ENCODE data around the gene MSLN. TPM values are rescaled to one million over a fixed set of nuclear protein-coding genes. Genes with fewer than 3 reads are reported as not detected.
A peak's percentile ranks its signal among the peaks of the same experiment; 100 is the strongest.
"Not testable (repeated sequence)": the region's sequence is repeated elsewhere in the genome, so short reads cannot be mapped to it uniquely, and the experiment has no call there.

MSLN gene
- total RNA-seq, 1 donor from 2014 or later = 1.0 TPM

DNA sequence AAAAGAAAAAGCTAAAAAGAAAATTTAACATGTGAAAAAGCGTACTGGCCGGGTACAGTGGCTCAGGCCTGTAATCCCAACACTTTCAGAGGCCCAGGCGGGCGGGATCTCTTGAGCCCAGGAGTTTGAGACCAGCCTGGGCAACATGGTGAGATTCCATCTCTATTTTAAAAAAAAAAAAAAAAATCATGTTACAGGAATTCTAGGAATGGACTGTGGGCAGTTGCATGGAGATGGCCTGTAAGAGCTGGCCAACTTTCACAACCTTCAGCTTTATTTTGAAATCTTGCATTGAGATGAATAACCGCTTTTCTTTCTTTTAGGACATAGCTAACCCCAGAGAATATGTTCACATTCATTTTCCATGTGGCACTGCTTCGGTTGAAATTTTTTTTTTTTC lies 11.5 kb upstream of the MSLN start:
- DNase-seq (no peak), ATAC-seq (ENCODE audit: poor library complexity) (no peak)
- intact Hi-C loops (cut with DNase I) = no loop called here

DNA sequence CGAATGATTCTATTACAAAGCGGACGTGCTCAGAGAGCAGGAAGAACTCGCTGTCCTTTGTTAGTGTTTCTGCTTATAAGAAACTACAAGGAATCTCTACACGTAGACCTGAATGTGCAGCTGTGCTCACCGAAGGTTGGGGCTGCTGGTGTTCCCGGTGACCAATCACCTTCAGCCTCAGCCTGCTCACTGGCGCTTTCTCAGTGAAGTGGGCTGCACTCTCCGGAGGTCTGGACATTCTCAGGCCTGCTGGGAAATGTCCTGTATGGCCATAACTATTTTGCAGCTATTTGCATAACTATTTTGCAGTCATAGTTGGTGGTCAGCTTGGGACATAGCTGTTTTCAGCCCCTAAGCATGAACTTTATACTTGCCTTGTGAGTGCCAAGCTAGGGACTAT lies 10.0 kb upstream of the MSLN start:
- intact Hi-C loops (cut with DNase I) = no loop called here
- DNase-seq (no peak), ATAC-seq (ENCODE audit: poor library complexity) (no peak)

DNA sequence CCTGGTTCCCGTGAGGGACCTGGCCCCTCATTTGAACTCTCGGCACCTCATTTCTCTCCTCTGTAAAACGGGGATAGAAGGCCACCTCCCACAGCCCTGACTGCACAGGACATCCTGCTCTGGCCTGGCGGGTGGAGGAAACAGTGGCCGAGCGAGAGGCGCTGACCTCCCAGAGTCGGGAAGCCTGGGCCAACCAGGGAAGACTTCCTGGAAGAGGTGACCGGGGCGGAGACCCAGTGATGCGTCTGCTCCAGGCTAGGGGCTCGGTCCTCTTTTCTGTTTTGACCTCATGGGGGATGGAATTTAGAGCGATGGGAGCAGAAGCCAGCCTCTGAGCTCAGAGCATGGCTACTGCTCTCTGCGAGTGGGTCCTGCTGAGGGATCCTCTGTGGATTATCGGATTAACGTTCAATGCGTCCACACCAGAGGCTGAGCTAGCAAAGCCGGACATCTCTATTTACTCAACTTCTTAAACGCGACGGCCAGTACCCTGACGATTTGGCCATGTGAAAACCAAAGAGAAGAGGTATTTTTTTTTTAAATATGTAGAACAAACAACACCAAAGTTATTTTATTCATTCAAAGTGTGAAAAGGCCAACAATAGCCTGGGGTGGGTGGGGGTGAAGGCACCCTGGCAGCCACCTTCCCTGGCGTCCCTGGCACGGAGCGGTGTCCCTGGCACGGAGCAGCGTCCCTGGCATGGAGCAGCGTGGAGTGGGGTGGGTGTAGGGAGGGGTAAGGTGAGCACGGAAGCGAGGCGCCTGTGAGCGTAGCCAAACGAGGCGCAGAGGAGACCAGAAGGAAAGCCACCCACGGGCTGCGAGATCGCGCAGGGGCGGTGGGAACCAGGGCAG lies 9.2 kb upstream of the MSLN start:
- intact Hi-C loops (cut with DNase I) = no loop called here
- DNase-seq (no peak), ATAC-seq (ENCODE audit: poor library complexity) (peak; percentile 79)

DNA sequence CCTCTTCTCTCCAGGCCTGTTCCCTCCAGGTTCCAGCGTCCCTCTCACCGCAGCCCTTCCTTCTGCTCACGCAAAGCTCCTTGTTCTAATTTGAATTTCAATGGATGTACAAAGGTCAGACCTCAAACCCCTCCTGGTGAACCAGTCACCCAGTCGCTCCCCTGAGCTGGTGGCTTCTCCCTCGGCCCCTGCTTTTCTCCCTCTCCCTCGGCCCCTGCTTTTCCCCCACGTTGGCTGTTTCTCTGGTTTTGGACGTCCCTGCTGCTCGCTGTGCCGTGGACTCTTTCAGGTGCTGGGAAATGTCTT lies 8.6 kb upstream of the MSLN start:
- ATAC-seq (ENCODE audit: poor library complexity) (no peak), DNase-seq (no peak)
- intact Hi-C loops (cut with DNase I) = no loop called here

DNA sequence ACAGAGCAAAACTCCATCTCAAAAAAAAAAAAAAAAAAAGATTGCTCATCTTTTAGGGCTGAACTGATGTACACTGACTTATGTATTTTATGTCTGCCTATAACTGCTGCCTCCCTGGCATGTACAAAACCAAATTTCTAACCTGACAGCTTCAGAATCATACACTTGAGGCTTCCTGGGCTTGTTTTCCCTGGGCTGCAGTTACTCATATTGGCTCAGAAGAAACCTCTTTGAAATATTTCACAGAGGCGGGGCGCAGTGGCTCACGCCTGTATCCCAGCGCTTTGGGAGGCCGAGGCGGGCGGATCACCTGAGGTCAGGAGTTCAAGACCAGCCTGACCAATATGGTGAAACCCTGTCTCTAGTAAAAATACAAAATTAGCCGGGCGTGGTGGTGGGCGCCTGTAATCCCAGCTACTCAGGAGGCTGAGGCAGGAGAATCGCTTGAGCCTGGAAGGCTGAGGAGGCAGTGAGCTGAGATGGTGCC lies 6.4 kb upstream of the MSLN start:
- intact Hi-C loops (cut with DNase I); DNase-seq; ATAC-seq (ENCODE audit: poor library complexity): not testable (repeated sequence)

DNA sequence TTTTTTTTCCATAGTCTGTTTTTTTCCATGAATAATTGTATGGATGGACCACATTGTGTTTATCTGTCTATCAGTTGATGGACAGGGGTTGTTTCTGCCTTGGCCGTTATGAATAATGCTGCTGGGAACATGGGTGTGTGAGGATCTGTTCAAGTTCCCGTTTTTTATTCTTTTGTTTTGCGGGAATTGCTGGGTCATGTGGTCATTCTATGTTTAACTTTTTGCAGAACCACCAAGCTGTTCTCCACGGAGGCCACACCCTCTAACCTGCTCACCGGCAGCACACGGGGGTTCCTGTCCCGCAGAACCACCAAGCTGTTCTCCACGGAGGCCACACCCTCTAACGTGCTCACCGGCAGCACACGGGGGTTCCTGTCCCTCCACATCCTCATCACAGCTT lies 5.9 kb upstream of the MSLN start:
- intact Hi-C loops (cut with DNase I) = no loop called here
- no peak for DNase-seq
- ATAC-seq (ENCODE audit: poor library complexity) = peak; percentile 36

DNA sequence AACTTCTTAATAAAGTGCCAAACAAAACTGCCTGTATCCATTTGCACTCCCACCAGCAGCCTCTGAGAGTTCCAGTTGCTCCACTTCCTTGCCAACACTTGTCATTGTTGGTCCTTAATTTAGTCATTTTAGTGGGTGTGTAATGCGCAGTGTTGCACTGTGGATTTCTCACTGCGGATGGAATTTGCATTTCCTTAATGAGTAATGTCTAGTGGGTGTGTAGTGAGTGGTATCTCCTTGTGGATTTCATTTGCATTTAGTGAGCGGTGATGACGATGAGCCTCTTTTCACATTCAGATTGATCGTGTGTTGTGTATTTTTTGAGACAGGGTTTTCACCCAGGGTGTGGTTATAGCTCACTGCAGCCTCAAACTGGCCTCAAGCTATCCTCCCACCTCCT lies 4.1 kb upstream of the MSLN start:
- intact Hi-C loops (cut with DNase I) = no loop called here
- ATAC-seq (ENCODE audit: poor library complexity) (no peak), DNase-seq (no peak)

DNA sequence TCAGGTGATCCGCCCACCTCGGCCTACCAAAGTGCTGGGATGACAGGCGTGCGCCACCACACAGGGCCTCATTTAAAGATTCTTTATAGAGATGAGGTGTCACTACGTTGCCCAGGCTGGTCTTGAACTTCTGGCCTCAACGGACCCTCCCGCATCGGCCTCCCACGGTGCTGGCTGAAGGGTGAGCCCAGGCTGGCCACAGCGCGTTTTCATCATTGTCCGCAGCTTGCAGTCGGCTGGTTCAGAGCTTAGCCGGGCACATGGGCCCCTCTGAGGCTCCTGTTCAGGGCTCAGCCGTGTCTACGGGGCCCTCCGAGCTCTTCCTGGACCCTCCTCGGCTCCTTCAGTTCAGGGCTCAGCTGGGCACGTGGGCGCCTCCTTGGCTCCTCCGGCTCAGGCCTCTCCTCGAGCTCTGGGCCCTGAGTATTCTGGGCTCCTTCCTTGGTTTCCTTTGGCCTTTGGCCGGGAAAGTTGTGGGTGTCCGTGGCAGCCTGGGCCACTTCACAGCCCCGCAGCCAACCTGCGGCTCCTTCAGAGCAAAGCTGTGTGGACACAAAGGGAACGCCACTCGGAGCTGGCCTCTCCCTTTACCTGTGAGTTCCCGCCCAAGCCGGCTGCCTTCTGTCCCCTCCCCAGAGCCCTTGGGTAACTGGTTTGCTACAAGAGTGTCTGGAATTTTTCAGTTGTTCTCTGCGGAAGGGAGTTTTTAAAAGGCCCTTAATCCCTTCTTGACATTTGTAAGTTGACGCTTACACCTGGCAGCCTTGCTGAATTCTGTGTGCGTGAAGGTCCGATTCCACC lies 1.2 kb upstream of the MSLN start:
- DNase-seq (no peak), ATAC-seq (ENCODE audit: poor library complexity) (no peak)
- intact Hi-C loops (cut with DNase I) = no loop called here

DNA sequence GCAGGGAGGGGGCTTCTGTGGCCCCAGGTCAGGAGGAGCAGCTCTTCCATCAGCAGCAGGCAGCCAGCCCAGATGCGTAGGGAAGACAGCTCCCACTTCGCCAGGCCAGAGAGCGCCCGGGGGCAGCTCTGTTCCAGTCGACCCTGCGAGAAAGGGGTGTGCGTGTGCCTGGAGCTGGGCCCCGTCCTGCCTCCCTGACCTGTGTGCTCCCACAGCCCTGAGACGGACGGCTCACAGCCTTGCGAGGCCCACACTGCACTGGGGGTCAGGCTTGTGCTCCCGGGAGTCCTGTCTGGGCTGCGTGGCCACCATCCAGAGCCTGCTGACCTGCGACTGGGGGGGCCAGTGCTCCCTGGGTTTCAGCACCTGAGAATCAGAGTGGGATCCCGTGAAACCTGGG lies 469 bp upstream of the MSLN start:
- DNase-seq (no peak), ATAC-seq (ENCODE audit: poor library complexity) (no peak)
- intact Hi-C loops (cut with DNase I) = no loop called here

DNA sequence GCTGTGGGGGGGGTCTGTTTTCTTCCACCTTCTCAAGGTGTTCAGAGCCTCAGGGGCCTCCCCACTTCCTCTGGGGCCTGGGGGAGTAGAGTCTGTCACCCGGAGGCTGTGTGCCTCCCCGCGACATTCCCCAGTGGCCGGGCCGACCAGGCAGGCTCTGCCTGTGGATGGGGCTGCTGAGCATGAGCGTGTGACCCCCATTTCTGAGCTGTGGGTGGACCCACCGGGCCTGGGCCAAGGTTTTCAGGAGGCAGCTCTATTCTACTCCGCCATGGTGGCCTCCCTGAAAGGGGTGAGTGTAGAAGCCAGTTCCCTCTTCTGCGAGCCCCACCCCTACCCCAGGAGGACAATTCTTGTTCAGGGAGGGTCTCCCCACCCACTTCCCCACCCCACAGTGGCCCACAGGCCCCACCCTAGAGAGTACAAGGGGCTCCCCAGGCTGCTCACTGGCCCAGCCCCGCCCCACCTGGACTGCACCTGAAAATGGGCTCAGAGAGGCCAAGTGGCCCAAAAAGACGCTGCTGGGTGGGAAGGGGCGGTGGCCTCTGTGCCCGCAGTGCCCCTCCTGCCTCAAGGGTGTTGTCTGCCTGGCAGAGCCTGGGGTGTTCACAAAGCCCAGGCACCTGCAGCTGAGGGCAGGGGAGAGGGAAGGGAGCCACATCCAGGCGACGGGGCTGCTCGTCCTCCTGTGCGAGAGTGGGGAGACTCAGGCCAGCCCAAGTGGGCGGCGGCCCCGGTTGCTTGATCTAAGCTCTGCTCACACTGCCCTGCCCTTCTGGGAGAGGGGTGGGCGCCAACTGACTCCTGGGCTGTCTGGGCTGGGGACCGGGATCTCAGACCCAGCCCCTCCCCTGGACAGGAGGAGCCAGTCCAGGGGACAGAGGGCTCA lies 1.3 kb downstream of the MSLN start:
- no peak for ATAC-seq (ENCODE audit: poor library complexity)
- no peak for DNase-seq
- intact Hi-C loops (cut with DNase I) = no loop called here

DNA sequence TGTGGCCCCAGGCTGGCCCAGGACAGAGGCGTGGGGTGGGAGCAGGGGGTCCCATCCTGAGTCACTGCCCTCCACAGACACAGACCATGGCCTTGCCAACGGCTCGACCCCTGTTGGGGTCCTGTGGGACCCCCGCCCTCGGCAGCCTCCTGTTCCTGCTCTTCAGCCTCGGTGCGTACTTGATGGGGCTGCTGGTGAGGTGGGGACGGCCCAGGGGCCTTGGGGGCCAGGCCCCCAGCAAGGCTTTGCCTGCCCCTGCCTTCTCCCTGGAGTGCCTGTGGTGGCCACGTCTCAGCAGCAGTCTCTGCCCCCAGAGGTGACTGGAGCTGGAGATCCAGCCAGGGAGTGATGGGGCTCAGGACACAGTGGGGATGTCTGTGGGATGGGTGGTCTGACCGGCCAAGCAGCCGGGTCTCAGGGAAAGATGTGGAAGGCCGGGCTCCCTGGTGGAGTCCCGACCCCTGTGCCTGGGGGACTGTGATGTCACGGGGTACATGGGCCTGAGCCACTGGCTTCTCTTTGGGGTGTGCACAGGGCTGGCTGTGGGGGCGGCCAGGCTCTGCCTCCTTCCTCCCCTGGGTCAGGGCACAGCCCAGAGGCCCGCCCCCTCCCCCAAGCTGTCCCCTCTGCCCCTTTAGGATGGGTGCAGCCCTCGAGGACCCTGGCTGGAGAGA lies 2.2 kb downstream of the MSLN start:
- intact Hi-C loops (cut with DNase I) = no loop called here
- DNase-seq (no peak), ATAC-seq (ENCODE audit: poor library complexity) (no peak)

DNA sequence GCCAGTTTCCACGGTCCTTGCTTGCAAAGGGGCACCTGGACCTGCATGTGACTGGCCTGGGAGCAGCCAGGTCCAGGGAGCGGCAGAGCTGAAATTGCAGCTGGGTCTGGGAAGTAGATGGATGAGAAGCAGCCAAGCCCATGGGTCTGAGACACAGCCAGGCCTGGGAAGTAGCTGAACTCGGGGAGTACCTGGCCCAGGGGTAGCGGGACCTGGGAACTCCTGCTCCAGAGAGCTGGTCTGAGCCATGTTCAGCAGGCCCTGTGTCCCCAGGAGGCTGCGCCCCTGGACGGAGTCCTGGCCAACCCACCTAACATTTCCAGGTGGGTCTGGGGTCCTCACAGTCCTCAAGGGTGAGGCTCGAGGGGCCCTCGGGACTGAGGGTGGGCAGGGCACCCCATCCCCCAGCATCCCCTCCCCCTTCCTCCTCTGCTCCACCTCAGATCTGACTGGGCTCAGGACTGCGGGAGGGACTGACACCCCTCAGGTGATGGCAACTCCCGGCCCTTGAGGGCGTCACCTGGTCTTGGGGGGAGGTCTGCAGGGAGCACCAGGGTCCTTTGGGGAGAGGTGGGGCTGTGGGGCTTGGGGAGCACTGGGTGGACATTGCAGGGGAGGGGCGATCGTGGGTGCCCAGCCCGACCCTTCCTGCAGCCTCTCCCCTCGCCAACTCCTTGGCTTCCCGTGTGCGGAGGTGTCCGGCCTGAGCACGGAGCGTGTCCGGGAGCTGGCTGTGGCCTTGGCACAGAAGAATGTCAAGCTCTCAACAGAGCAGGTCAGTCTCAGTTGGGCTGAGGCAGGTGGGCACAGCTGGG lies 3.0 kb downstream of the MSLN start:
- no peak for ATAC-seq (ENCODE audit: poor library complexity)

DNA sequence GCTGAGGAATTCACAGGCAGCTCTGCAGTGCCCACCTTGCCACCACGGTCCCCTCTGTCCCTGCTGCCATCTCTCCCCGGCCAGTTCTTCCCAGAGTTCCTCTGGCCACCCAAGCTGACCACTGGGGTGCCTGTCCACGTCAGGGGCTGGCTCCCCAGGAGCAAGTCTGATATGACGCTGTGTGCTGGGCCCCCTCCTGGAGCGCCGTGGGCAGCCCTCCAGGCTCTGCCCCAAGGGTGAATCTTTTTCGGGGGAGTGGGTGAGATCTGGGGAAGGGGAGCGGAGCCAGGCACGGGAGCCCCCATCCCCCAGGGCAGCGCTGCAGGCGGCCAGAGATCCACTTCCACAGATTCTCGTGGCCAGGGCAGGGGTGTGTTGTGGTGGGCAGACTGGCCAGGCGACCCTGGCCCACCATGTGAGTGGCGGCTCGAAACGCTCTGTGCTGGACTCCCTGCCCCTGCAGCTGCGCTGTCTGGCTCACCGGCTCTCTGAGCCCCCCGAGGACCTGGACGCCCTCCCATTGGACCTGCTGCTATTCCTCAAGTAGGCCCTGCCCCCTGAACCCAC lies 3.7 kb downstream of the MSLN start:
- no peak for ATAC-seq (ENCODE audit: poor library complexity)
- intact Hi-C loops (cut with DNase I) = no loop called here
- no peak for DNase-seq

More for the DNA sequence above, 3.0 kb downstream of the MSLN start:
- DNase-seq = no peak
- intact Hi-C loops (cut with DNase I) = no loop called here

DNA sequence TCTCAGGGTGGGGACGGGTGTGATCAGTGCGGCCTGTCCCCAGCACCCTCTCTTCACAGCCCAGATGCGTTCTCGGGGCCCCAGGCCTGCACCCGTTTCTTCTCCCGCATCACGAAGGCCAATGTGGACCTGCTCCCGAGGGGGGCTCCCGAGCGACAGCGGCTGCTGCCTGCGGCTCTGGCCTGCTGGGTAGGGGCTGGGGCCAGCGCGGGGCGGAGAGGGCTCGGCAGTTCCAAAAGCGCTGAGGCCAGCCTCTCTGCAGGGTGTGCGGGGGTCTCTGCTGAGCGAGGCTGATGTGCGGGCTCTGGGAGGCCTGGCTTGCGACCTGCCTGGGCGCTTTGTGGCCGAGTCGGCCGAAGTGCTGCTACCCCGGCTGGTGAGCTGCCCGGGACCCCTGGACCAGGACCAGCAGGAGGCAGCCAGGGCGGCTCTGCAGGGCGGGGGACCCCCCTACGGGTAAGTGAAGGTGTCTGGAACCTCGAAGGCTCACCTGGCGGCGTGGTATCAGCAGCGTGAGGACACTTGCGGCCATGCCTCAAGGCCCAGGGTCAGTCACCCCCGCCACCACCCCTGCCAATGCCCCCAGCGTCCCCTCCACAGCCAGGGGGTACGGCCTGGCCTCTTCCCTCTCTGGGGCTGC lies 4.4 kb downstream of the MSLN start:
- no peak for DNase-seq
- intact Hi-C loops (cut with DNase I) = no loop called here
- ATAC-seq (ENCODE audit: poor library complexity) = no peak

DNA sequence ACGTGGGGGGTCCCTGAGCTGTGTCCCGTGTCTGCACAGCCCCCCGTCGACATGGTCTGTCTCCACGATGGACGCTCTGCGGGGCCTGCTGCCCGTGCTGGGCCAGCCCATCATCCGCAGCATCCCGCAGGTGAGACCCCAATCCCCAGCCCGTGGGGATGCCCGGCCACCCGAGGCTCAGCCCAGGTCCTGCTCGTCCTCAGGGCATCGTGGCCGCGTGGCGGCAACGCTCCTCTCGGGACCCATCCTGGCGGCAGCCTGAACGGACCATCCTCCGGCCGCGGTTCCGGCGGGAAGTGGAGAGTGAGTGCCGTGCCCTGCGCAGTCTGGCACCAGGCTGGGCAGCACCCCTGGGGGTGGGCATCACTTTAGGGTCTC lies 4.9 kb downstream of the MSLN start:
- no peak for ATAC-seq (ENCODE audit: poor library complexity)
- no peak for DNase-seq
- intact Hi-C loops (cut with DNase I) = no loop called here

DNA sequence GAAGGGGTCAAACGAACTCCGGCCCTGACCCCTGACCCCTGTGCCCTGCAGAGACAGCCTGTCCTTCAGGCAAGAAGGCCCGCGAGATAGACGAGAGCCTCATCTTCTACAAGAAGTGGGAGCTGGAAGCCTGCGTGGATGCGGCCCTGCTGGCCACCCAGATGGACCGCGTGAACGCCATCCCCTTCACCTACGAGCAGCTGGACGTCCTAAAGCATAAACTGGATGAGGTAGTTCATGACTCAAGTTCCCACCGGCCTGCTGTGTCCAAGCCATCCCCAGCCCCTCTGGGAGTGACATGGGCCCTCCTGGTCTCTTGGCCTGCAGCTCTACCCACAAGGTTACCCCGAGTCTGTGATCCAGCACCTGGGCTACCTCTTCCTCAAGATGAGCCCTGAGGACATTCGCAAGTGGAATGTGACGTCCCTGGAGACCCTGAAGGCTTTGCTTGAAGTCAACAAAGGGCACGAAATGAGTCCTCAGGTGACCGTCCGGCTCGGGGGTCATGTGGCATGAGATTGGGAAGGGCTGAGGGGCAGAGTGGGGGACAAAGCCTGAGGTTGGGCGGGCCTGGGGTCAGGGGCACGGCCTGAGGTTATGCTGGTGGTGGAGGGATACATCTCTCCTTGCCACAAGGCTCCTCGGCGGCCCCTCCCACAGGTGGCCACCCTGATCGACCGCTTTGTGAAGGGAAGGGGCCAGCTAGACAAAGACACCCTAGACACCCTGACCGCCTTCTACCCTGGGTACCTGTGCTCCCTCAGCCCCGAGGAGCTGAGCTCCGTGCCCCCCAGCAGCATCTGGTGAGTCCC lies 5.7 kb downstream of the MSLN start:
- ATAC-seq (ENCODE audit: poor library complexity) (no peak), DNase-seq (no peak)
- intact Hi-C loops (cut with DNase I) = no loop called here
